MM.1S (cell line): ENCODE measurements around the gene MTM1.

Source experiments
- EZH2 ChIP-seq: fragments of 300-600 bp; sonication (generic); optimal IDR thresholded peaks from 2 replicates; pipeline ENCODE3; 2017; ENCODE audit warnings: low read depth, mild to moderate bottlenecking, antibody characterized with exemption, low read length, mixed read lengths
- EZH2phosphoT487 ChIP-seq: fragments of 300-600 bp; sonication (generic); IDR thresholded peaks from 2 replicates; pipeline ENCODE4 v1.6.1; 2018; ENCODE audit warnings: antibody characterized with exemption, low read length
- TF ChIP-seq, protein P1 (sequence below): fragments of 300-600 bp; sonication (generic); IDR thresholded peaks from 2 replicates; pipeline ENCODE4 v1.5.1; 2016; ENCODE audit warnings: antibody characterized with exemption, low read length, mixed read lengths

DNA sequence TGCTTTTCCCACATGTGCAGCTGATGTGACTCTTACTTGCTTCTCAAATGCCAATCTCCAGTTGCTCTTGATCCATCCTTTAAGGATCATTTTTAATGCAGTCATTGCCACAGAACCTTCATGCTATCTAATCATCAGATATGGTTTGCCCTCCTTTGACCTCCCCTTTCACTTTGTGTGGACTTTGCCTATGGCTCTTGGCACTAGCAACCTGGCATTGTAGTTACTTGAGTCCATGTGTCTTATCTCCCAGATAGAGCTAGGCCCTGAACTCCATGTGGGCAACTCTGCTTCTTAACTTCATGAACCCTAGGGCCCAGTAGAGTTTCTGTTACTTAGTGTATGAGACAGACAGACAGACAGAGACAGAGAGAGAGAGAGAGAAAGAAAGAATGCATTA, 41.6 kb downstream of the MTM1 start:
- TF ChIP-seq, protein P1, sequence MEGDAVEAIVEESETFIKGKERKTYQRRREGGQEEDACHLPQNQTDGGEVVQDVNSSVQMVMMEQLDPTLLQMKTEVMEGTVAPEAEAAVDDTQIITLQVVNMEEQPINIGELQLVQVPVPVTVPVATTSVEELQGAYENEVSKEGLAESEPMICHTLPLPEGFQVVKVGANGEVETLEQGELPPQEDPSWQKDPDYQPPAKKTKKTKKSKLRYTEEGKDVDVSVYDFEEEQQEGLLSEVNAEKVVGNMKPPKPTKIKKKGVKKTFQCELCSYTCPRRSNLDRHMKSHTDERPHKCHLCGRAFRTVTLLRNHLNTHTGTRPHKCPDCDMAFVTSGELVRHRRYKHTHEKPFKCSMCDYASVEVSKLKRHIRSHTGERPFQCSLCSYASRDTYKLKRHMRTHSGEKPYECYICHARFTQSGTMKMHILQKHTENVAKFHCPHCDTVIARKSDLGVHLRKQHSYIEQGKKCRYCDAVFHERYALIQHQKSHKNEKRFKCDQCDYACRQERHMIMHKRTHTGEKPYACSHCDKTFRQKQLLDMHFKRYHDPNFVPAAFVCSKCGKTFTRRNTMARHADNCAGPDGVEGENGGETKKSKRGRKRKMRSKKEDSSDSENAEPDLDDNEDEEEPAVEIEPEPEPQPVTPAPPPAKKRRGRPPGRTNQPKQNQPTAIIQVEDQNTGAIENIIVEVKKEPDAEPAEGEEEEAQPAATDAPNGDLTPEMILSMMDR, result no peak
- TF ChIP-seq EZH2phosphoT487 (no peak), EZH2 (no peak)
